Measurements from ENCODE around the gene NBPF6. TPM values are rescaled to one million over a fixed set of nuclear protein-coding genes. Genes with fewer than 3 reads are reported as not detected.
"Not testable (repeated sequence)": the region's sequence is repeated elsewhere in the genome, so short reads cannot be mapped to it uniquely, and the experiment has no call there.

Gene NBPF6
- total RNA-seq, 1 experiment from 2014 or later = 0.57 TPM

GRCh38 chr1:108433404-108433803, 16.7 kb upstream of the NBPF6 start:
- BruUV-seq (replicated peaks); H3K4me1 ChIP-seq; H3K27me3 ChIP-seq (replicated peaks; ENCODE audit: control insufficient read depth, insufficient read depth, low read length); H3K4me3 Mint-ChIP-seq (ENCODE audit: unreplicated experiment); H3K4me3 ChIP-seq (ENCODE audit: low read depth, low read length); POLR2A ChIA-PET; H3K9me3 ChIP-seq; H3K36me3 ChIP-seq (ENCODE audit: control insufficient read depth, insufficient read depth, low read length); H3K27me3 Mint-ChIP-seq (ENCODE audit: insufficient read depth, unreplicated experiment); H3K9me3 Mint-ChIP-seq (ENCODE audit: unreplicated experiment); H3K36me3 Mint-ChIP-seq (ENCODE audit: insufficient read depth, unreplicated experiment); intact Hi-C loops (cut with micrococcal nuclease; ENCODE audit: unreplicated experiment); CTCF ChIA-PET; DNase-seq; H3K4me1 Mint-ChIP-seq (ENCODE audit: low read depth, unreplicated experiment); H3K27ac Mint-ChIP-seq (ENCODE audit: unreplicated experiment): not testable (repeated sequence)

- BruUV-seq (replicated peaks); H3K4me1 ChIP-seq: not testable (repeated sequence)
Observed at GRCh38 chr1:108438536-108438935, 11.6 kb upstream of the NBPF6 start.

GRCh38 chr1:108454521-108454920, 4.4 kb downstream of the NBPF6 start:
- POLR2A ChIA-PET; BruUV-seq (replicated peaks); H3K4me1 Mint-ChIP-seq (ENCODE audit: low read depth, unreplicated experiment): not testable (repeated sequence)

More at GRCh38 chr1:108438536-108438935, 11.6 kb upstream of the NBPF6 start:
- DNase-seq; H3K9me3 Mint-ChIP-seq (ENCODE audit: unreplicated experiment); H3K27me3 Mint-ChIP-seq (ENCODE audit: insufficient read depth, unreplicated experiment); H3K36me3 Mint-ChIP-seq (ENCODE audit: insufficient read depth, unreplicated experiment); intact Hi-C loops (cut with micrococcal nuclease; ENCODE audit: unreplicated experiment); POLR2A ChIA-PET; H3K36me3 ChIP-seq (ENCODE audit: control insufficient read depth, insufficient read depth, low read length); H3K4me3 ChIP-seq (ENCODE audit: low read depth, low read length); CTCF ChIA-PET; H3K27ac Mint-ChIP-seq (ENCODE audit: unreplicated experiment); H3K27me3 ChIP-seq (replicated peaks; ENCODE audit: control insufficient read depth, insufficient read depth, low read length); H3K9me3 ChIP-seq; H3K4me1 Mint-ChIP-seq (ENCODE audit: low read depth, unreplicated experiment); H3K4me3 Mint-ChIP-seq (ENCODE audit: unreplicated experiment): not testable (repeated sequence)

GRCh38 chr1:108458661-108459060, 8.5 kb downstream of the NBPF6 start:
- H3K4me1 Mint-ChIP-seq (ENCODE audit: low read depth, unreplicated experiment); H3K27ac Mint-ChIP-seq (ENCODE audit: unreplicated experiment); intact Hi-C loops (cut with micrococcal nuclease; ENCODE audit: unreplicated experiment); CTCF ChIA-PET; H3K36me3 Mint-ChIP-seq (ENCODE audit: insufficient read depth, unreplicated experiment); H3K4me1 ChIP-seq; H3K4me3 Mint-ChIP-seq (ENCODE audit: unreplicated experiment); H3K9me3 Mint-ChIP-seq (ENCODE audit: unreplicated experiment); H3K27me3 Mint-ChIP-seq (ENCODE audit: insufficient read depth, unreplicated experiment); H3K27me3 ChIP-seq (replicated peaks; ENCODE audit: control insufficient read depth, insufficient read depth, low read length); BruUV-seq (replicated peaks); POLR2A ChIA-PET; DNase-seq; H3K4me3 ChIP-seq (ENCODE audit: low read depth, low read length); H3K36me3 ChIP-seq (ENCODE audit: control insufficient read depth, insufficient read depth, low read length); H3K9me3 ChIP-seq: not testable (repeated sequence)

More at GRCh38 chr1:108454521-108454920, 4.4 kb downstream of the NBPF6 start:
- H3K36me3 Mint-ChIP-seq (ENCODE audit: insufficient read depth, unreplicated experiment); H3K27me3 Mint-ChIP-seq (ENCODE audit: insufficient read depth, unreplicated experiment); H3K4me3 ChIP-seq (ENCODE audit: low read depth, low read length); H3K4me1 ChIP-seq; H3K4me3 Mint-ChIP-seq (ENCODE audit: unreplicated experiment); H3K36me3 ChIP-seq (ENCODE audit: control insufficient read depth, insufficient read depth, low read length); DNase-seq; CTCF ChIA-PET; H3K9me3 ChIP-seq; H3K27me3 ChIP-seq (replicated peaks; ENCODE audit: control insufficient read depth, insufficient read depth, low read length); H3K27ac Mint-ChIP-seq (ENCODE audit: unreplicated experiment); H3K9me3 Mint-ChIP-seq (ENCODE audit: unreplicated experiment); intact Hi-C loops (cut with micrococcal nuclease; ENCODE audit: unreplicated experiment): not testable (repeated sequence)

GRCh38 chr1:108461758-108462157, 11.6 kb downstream of the NBPF6 start:
- CTCF ChIA-PET; H3K4me3 Mint-ChIP-seq (ENCODE audit: unreplicated experiment); H3K27me3 Mint-ChIP-seq (ENCODE audit: insufficient read depth, unreplicated experiment); H3K9me3 ChIP-seq; BruUV-seq (replicated peaks); POLR2A ChIA-PET; H3K9me3 Mint-ChIP-seq (ENCODE audit: unreplicated experiment); DNase-seq; H3K4me1 Mint-ChIP-seq (ENCODE audit: low read depth, unreplicated experiment); H3K36me3 Mint-ChIP-seq (ENCODE audit: insufficient read depth, unreplicated experiment); H3K27me3 ChIP-seq (replicated peaks; ENCODE audit: control insufficient read depth, insufficient read depth, low read length); H3K4me1 ChIP-seq; H3K4me3 ChIP-seq (ENCODE audit: low read depth, low read length); H3K36me3 ChIP-seq (ENCODE audit: control insufficient read depth, insufficient read depth, low read length); intact Hi-C loops (cut with micrococcal nuclease; ENCODE audit: unreplicated experiment); H3K27ac Mint-ChIP-seq (ENCODE audit: unreplicated experiment): not testable (repeated sequence)

GRCh38 chr1:108463962-108464361, 13.8 kb downstream of the NBPF6 start:
- H3K9me3 ChIP-seq; H3K4me3 Mint-ChIP-seq (ENCODE audit: unreplicated experiment); H3K36me3 ChIP-seq (ENCODE audit: control insufficient read depth, insufficient read depth, low read length); POLR2A ChIA-PET; intact Hi-C loops (cut with micrococcal nuclease; ENCODE audit: unreplicated experiment); H3K4me1 Mint-ChIP-seq (ENCODE audit: low read depth, unreplicated experiment); H3K4me1 ChIP-seq; H3K9me3 Mint-ChIP-seq (ENCODE audit: unreplicated experiment); CTCF ChIA-PET; H3K4me3 ChIP-seq (ENCODE audit: low read depth, low read length); H3K27me3 Mint-ChIP-seq (ENCODE audit: insufficient read depth, unreplicated experiment); BruUV-seq (replicated peaks); H3K27ac Mint-ChIP-seq (ENCODE audit: unreplicated experiment); H3K27me3 ChIP-seq (replicated peaks; ENCODE audit: control insufficient read depth, insufficient read depth, low read length); H3K36me3 Mint-ChIP-seq (ENCODE audit: insufficient read depth, unreplicated experiment); DNase-seq: not testable (repeated sequence)

GRCh38 chr1:108466166-108466565, 16.0 kb downstream of the NBPF6 start:
- H3K4me1 Mint-ChIP-seq (ENCODE audit: low read depth, unreplicated experiment); POLR2A ChIA-PET: not testable (repeated sequence)

More at GRCh38 chr1:108466166-108466565, 16.0 kb downstream of the NBPF6 start:
- H3K36me3 ChIP-seq (ENCODE audit: control insufficient read depth, insufficient read depth, low read length); H3K9me3 ChIP-seq; H3K27me3 Mint-ChIP-seq (ENCODE audit: insufficient read depth, unreplicated experiment); H3K27ac Mint-ChIP-seq (ENCODE audit: unreplicated experiment); H3K4me3 ChIP-seq (ENCODE audit: low read depth, low read length); H3K9me3 Mint-ChIP-seq (ENCODE audit: unreplicated experiment); H3K27me3 ChIP-seq (replicated peaks; ENCODE audit: control insufficient read depth, insufficient read depth, low read length); CTCF ChIA-PET; BruUV-seq (replicated peaks); H3K4me1 ChIP-seq; H3K4me3 Mint-ChIP-seq (ENCODE audit: unreplicated experiment); intact Hi-C loops (cut with micrococcal nuclease; ENCODE audit: unreplicated experiment); DNase-seq; H3K36me3 Mint-ChIP-seq (ENCODE audit: insufficient read depth, unreplicated experiment): not testable (repeated sequence)

All from Caco-2 (cell line).